GM12865 (cell line): ENCODE data around the gene LCLAT1.

Experiments
- DNase-seq: peaks from one replicate; pipeline ENCODE4 v3.0.0; 2010; ENCODE audit warnings: low read depth
- H3K4me3 ChIP-seq: 2 replicates; pipeline ENCODE4 v1.5.1; 2011; ENCODE audit warnings: mild to moderate bottlenecking, low read depth, low read length, control low read depth
- TF ChIP-seq, protein P1 (sequence below): IDR thresholded peaks from 2 replicates; pipeline ENCODE4 v1.5.1; 2011; ENCODE audit warnings: low read length, control low read depth, low read depth, inconsistent platforms; ENCODE audit not compliant: insufficient read depth; ENCODE audit errors: missing control alignments

Gene LCLAT1

DNA sequence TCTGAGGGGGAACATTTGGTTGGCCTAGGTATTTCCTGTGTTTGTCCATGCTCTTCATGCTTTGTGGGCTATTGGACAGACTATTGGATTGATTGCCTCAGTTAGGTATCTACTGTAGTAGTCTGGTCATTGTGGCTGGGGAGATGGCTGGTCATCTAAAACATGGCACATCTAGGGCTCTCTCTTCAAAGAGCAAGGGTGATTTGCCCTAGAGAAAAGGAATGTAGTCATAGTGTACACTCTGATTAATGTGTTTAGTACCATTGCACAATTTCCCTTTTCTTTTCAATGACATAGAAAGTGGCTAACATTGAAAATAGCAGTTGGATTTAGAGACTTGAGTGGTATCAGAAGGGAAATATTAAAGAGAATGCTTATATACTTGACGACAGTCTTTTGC, 114.3 kb downstream of the LCLAT1 start:
- no peak for DNase-seq
- H3K4me3 ChIP-seq, result no peak overlapping the region
- TF ChIP-seq, protein P1, sequence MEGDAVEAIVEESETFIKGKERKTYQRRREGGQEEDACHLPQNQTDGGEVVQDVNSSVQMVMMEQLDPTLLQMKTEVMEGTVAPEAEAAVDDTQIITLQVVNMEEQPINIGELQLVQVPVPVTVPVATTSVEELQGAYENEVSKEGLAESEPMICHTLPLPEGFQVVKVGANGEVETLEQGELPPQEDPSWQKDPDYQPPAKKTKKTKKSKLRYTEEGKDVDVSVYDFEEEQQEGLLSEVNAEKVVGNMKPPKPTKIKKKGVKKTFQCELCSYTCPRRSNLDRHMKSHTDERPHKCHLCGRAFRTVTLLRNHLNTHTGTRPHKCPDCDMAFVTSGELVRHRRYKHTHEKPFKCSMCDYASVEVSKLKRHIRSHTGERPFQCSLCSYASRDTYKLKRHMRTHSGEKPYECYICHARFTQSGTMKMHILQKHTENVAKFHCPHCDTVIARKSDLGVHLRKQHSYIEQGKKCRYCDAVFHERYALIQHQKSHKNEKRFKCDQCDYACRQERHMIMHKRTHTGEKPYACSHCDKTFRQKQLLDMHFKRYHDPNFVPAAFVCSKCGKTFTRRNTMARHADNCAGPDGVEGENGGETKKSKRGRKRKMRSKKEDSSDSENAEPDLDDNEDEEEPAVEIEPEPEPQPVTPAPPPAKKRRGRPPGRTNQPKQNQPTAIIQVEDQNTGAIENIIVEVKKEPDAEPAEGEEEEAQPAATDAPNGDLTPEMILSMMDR, result no peak

DNA sequence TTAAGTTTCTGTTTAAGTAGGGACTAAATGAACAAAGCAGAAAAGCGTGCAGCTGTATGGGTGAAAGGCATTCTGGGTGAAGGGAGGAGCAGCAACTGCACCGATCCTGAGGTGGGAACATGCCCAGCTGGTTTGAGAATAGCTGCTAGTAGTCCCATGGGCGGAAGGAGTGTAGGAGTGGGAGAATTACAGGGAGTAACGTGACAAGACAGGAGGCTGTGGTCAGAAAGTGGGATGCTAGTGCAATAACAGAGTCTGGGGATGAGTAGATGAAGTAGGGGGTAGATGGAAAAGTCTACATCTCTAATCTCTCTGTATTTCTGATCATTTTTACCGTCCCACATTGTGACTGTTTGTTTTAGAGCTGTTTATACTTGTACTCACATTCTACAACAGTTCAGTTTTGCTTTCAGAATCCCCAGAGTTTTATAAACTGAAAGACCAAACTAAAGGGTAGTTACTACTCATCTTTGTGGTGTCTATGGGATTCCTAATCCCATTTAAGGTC, 118.9 kb downstream of the LCLAT1 start:
- TF ChIP-seq, protein P1, result no peak
- DNase-seq, result no peak
- H3K4me3 ChIP-seq, result no peak overlapping the region

DNA sequence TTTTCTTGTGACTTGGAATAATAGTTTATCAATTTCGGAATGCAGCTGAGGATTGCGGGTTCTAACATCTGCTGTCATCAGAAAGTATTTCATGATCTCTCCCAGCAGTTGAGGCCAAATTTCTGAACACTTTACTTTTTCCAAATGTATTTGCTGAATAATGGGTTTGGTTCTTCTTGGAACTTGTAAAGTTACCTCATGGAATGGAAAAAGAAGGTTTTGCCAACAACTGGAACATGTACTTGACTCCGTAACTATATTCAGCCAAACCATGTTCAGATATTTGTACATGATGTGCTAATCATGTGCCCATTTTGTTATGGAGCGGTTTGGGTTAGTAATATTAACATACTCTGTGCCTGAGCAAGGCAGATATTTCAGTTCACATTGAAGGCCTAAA, 119.6 kb downstream of the LCLAT1 start:
- TF ChIP-seq, protein P1, result no peak
- H3K4me3 ChIP-seq, result no peak overlapping the region
- no peak for DNase-seq

DNA sequence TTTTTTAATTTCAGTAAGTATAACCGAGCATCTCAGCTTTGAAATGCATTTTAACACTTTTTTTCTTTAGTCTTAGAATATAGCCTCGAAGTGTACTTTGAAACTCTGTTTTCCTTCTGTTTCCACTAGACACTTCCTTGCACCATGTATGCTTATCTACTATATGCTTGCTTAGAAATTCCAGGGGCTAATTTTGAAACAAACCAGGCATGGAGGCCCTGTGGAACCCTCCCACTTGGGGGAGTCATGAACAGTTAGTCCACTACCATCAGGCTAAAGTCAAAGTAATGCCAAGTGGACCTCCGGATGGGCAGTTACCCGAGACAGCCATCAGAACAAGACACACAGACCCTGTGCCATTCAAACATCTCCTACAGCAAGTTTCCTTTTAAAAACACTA, 120.3 kb downstream of the LCLAT1 start:
- no peak overlapping the region for H3K4me3 ChIP-seq
- TF ChIP-seq, protein P1, result no peak
- no peak for DNase-seq

DNA sequence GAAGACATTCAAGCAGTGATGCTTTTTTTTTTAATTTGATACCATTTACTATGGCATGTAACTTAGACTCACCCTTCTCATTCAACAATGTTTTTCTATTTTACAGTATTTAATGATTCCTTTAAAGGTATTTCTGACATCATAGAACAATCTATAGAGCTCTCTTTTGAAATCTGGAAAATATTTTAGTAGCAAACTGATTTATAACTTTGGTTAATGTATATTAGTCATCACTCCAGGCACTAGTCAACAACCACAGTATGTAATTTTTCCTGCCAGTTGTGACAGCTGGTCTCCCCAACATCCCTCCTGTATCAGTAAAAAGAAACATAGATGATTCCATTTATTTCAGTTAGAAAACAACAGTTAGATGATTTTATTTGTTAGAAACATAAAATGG, 122.9 kb downstream of the LCLAT1 start:
- H3K4me3 ChIP-seq, result no peak overlapping the region
- DNase-seq, result no peak
- TF ChIP-seq, protein P1, result no peak

DNA sequence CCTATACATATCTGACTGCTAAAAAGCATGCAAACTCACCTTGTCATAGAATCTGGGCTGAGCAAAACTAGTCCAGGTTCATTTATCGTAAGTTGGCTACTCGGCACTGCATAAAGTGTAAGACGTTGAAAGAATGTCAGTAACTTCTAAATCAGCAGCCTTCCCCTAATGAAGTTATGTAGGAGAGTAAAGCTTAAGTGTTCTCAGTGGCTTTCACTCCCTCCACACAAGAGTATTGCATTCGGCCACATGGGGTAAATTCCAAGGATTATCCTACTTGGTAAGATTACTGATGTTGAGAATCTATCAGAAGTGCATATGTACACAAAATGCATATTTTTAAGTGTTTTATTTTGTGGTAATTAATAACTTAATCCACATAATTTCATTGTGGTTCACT, 130.1 kb downstream of the LCLAT1 start:
- TF ChIP-seq, protein P1, result no peak
- DNase-seq, result no peak
- H3K4me3 ChIP-seq, result no peak overlapping the region

DNA sequence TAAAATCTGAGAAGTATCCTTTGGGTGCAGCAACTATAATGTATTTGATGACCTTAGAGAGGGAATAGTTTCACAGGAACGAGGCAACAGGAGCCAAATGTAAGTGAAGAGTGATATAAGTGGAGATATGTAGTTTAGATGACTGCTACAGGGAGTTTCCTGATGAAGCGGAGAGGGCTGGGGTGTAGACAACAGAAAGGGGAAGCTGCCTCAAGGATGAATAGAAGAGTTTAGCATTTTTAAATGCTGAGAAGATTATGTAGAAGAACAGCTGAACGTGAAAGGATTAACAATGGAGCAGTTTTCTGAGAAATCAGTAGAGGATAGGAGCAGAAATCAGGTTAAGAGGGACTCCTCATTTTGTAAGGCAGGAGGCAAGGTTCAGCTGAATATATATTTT, 133.3 kb downstream of the LCLAT1 start:
- DNase-seq, result no peak
- TF ChIP-seq, protein P1, result no peak

More for the DNA sequence above, 133.3 kb downstream of the LCLAT1 start:
- H3K4me3 ChIP-seq, result no peak overlapping the region
